ENCODE measurements around the gene ZNF609. TPM values are rescaled to one million over a fixed set of nuclear protein-coding genes. Genes with fewer than 3 reads are reported as not detected.

The ZNF609 gene
- polyA plus RNA-seq, 2 of the 4 experiments (the other 2 are of a cell fraction) = 19.6 to 39.9 TPM

GRCh38 chr15:64552281-64552948 lies 92.0 kb downstream of the ZNF609 start (continued):
- TF ChIP-seq RNF2 (IDR thresholded peaks at IDR 0.05; ENCODE audit: borderline replicate concordance, low read depth) (no peak), CHD4 (IDR thresholded peaks at IDR 0.05; ENCODE audit: borderline replicate concordance) (no peak), MAZ (IDR thresholded peaks at IDR 0.05; ENCODE audit: borderline replicate concordance, low read depth, low read length) (no peak), RAD21 (conservative IDR thresholded peaks at IDR 0.05 in 1 of 2, IDR thresholded peaks at IDR 0.05 in 1 of 2) (no peak)

- H3K4me1 ChIP-seq = peaks cover 24% of the 10 kb centered on the region
- ChIA-PET CTCF (interaction anchor here (0.8 to 1.5 kb wide), 7 partner anchors 8 to 133 kb away, joined by 3 to 6 read pairs (median 3); no protein-coding TSS in a partner anchor), POLR2A (no interaction called here)
- ATAC-seq (peak in 1 of 2 experiments; percentile 38; a peak in 3 of 6 replicates), DNase-seq (ENCODE audit: low read depth in 1 of 2, low spot score in 1 of 2) (no peak), FAIRE-seq (no peak)
- peak overlapping the region; percentile 51 for H3K4me2 ChIP-seq
- peak overlapping the region in 1 of 2 experiments; percentile 34; a peak in 3 of 6 replicates for H3K27ac ChIP-seq
- TF ChIP-seq RARB (CRISPR knock-in tag; IDR thresholded peaks at IDR 0.05) (no peak), HDAC2 (IDR thresholded peaks at IDR 0.05) (no peak), HOXB5 (CRISPR knock-in tag; IDR thresholded peaks at IDR 0.05) (no peak), CBX2 (IDR thresholded peaks at IDR 0.05; ENCODE audit: borderline replicate concordance, low read depth) (no peak), BHLHE40 (IDR thresholded peaks at IDR 0.05; ENCODE audit: low read depth, low read length) (no peak), REST (IDR thresholded peaks at IDR 0.05) (no peak), ZNF302 (CRISPR knock-in tag; IDR thresholded peaks at IDR 0.05) (no peak), FOXS1 (CRISPR knock-in tag; IDR thresholded peaks at IDR 0.05) (no peak), ZSCAN20 (CRISPR knock-in tag; IDR thresholded peaks at IDR 0.05) (no peak), EP300 (IDR thresholded peaks at IDR 0.05) (no peak), HMGXB4 (CRISPR knock-in tag; IDR thresholded peaks at IDR 0.05; ENCODE audit: borderline replicate concordance) (no peak), MAZ (IDR thresholded peaks at IDR 0.05; ENCODE audit: borderline replicate concordance, low read depth, low read length) (no peak), RNF2 (IDR thresholded peaks at IDR 0.05; ENCODE audit: borderline replicate concordance, low read depth) (no peak), RAD21 (conservative IDR thresholded peaks at IDR 0.05 in 1 of 2, IDR thresholded peaks at IDR 0.05 in 1 of 2) (no peak), GATA3 (IDR thresholded peaks at IDR 0.05; ENCODE audit: borderline replicate concordance) (no peak), SMC3 (IDR thresholded peaks at IDR 0.05) (no peak), NPAS2 (CRISPR knock-in tag; IDR thresholded peaks at IDR 0.05; ENCODE audit: borderline replicate concordance) (no peak)
- H3K4me3 ChIP-seq = no peak overlapping the region
- H3K9me3 ChIP-seq = no peaks in the 10 kb centered on the region
Measured at GRCh38 chr15:64558460-64559179, 98.2 kb downstream of the ZNF609 start.

All from A549 (cell line).